ENCODE measurements around the gene CXorf49.

- TF ChIP-seq CTCF (IDR thresholded peaks at IDR 0.05; ENCODE audit: poor library complexity, severe bottlenecking), result no peak
- no peak for TF ChIP-seq SMC3 (conservative IDR thresholded peaks at IDR 0.05; ENCODE audit: poor library complexity)
Measured at GRCh38 chrX:71671938-71672337, 46.1 kb downstream of the CXorf49 start.

All from neural cell (in vitro differentiated cells).